GM18858 (cell line): Measurements from ENCODE around the gene GTF2F2.

Experiments used
- ATAC-seq: cut with Tn5 transposase; IDR thresholded peaks from one replicate; pipeline ENCODE4 v1.9.1; 2021; ENCODE audit not compliant: unreplicated experiment

The GTF2F2 gene

DNA sequence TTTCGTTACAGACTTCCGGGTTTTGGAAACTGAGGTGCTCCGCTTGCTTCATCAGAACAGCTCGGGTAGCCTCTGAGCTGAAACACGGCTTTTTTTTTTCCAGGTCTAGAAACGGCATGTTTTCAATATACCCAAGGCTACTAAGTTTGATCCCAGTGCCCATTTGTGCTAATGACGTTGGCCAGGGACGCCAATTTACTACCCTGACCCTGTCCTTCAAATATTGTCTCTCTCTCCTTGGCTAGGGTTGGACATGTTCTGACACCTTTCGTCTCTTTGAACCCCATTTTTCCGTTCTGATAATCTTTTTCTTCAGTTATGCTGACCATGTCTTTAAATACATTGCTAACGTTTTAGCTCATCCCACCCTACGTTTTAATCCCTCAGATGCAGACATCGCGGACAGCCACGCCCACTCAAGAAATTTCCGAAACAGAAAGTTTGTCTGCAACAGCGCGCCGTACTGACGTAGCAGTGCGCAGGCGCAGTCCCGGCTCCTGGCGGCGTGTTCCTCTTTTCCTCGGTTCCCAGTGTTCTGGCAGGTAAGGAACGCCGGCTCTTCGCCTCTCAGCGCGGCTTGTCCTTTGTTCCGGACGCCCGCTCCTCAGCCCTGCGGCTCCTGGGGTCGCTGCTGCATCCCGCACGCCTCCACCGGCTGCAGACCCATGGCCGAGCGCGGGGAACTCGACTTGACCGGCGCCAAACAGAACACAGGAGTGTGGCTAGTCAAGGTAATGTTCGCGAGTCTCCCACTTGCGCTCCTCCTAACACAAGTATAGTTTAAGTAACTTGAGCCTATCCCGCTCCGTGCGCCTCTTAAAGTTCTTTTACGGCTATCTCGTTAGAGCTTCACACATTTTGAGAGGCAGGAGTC lies at the start of gene GTF2F2:
TSS of gene GTF2F2 (plus strand) at position 520 of the 874 bp plus-strand sequence. CDS start at position 666, 146 bp downstream.
- peak; percentile 48 for ATAC-seq

GRCh38 chr13:45073809-45074208 lies 46.5 kb upstream of the GTF2F2 start:
- no peak for ATAC-seq

- no peak for ATAC-seq
These were observed 45.6 kb upstream of the GTF2F2 start for GRCh38 chr13:45074721-45075120.

DNA sequence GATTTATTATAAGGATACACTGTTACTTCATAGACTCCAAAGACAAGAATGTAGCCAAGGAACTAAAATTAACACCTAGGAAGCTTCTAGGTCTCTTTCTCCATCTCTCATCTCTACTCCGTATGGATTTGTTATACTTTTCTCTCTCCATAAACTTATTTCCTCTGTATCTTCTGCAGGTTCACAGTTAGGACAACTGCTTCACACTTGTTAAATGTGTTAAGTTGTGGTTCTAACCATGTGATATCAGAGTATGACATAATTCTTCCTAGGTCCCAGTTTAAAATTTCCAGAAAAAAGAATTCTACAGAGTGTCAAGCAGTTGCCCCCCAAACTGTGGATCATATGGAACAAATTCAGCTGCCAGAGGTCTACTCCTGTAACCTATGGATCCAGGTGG lies 42.3 kb upstream of the GTF2F2 start:
- no peak for ATAC-seq

DNA sequence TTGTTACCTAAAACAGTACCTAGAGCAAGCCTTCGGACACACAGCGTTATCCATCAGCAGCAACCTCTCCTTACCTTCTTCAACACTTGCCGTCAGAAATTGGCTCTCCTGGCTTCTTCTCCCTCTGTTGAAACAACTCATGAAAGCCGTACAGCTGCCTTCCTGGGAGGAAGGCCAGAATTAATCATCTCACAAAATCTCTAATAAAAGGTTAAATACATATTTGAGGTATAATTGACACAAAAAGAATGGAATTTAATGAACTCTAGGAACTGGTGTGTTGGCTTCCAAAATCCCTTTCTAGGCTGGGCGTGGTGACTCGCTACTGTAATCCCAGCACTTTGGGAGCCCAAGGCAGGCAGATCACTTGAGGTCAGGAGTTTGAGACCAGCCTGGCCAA lies 37.3 kb upstream of the GTF2F2 start:
- no peak for ATAC-seq

GRCh38 chr13:45084515-45084914 lies 35.8 kb upstream of the GTF2F2 start:
- no peak for ATAC-seq

DNA sequence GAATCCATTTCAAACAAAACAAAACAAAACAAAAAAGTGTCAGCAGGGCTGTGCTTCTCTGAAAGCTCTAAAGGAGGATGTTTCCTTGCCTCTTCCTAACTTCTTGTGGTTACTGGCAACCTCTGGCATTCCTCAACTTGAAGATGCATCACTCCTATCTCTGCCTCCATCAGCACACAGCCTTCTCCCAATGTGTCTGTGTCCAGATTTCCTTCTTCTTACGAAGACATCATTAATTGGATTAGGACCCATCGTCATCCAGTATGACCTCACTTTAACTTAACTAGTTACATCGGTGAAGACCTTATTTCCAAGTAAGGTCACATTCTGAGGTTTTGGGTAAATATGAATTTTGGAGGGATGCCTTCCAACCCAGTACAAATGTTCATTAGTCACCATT lies 33.8 kb upstream of the GTF2F2 start:
- no peak for ATAC-seq

GRCh38 chr13:45092663-45093062 lies 27.6 kb upstream of the GTF2F2 start:
- ATAC-seq, result no peak

DNA sequence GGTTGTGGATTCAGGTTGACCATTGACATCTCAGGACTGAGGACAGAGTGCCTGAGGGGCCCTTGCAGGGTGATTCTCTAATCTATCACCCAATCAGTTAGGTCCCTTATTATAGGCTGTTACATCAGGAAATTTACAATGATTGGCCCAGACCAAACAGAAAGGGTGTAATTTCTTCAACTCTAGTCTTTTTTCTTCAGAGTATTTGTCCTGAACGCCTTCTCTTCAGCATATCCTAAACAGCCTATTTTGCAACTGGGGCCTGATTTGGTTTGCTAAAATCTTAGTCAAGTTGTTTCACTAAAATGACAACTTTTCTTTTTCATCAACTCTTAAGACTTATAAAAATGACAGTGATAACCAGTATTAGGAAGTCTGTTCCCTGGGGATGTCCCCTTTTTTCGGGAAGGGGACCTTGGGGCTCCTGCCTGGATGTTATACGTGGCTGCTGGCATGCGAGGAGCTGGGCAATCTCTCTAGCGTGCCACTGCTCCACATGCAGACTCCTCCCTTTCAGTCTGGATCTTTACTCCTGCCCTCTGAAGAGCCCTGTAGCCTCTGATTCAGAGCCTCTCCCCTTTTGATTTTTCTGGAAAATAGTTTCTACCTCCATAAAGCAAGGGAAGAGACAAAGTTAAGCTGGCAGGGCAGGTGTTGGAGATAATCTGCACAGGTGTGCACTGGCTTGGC lies 19.6 kb upstream of the GTF2F2 start:
- no peak for ATAC-seq

DNA sequence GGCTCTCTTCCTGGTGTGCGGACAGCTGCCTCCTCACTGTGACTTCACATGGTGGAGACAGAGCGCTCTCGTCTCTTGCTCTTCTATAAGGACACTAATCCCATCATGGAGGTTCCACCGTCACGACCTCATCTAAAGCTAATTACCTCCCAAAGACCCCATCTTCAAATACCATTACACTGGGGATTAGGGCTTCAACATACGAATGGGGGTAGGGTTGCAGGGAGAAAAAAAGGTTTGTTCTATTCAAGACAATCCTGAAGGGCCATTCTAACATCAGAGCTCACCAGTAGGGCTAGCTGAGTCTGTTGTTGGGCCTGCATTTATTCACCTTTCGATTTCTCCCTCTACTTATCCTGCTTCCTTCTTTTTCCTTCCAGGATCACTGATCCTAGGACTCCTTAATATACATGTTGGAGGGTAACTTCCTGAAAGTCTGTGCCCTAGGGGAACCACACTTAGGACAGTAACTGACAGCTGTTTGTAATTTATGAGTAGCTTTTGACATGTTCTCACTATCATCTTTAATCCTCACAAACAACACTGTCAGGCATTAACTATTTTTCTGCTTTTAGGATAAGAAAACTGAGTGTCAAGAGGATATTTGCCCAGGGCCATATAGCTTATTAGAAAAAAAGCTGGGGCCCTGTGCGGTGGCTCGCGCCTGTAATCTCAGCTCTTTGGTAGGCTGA lies 18.8 kb upstream of the GTF2F2 start:
- no peak for ATAC-seq

- no peak for ATAC-seq
These were observed 18.2 kb upstream of the GTF2F2 start for GRCh38 chr13:45102136-45102507.

GRCh38 chr13:45103449-45103848 lies 16.9 kb upstream of the GTF2F2 start:
- no peak for ATAC-seq

- no peak for ATAC-seq
These were observed 16.0 kb upstream of the GTF2F2 start for GRCh38 chr13:45104261-45104660.

DNA sequence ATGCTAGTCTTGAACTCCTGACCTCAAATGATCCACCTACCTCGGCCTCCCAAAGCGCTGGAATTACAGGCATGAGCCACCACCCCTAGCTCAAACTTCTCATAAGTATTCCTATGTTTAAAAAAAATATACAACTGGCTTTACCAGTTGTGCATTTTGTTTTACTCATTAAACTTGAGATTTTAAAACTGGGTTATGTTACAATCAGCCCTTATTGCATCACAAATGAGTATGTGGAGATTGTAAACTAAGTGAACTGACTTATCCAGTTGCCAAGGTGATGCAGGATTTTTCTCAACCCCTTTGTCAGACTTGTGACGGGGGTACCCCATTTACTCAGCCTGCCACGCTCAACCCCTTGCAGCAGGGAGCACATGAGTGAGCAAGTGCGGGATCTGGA lies 14.4 kb upstream of the GTF2F2 start:
- no peak for ATAC-seq

DNA sequence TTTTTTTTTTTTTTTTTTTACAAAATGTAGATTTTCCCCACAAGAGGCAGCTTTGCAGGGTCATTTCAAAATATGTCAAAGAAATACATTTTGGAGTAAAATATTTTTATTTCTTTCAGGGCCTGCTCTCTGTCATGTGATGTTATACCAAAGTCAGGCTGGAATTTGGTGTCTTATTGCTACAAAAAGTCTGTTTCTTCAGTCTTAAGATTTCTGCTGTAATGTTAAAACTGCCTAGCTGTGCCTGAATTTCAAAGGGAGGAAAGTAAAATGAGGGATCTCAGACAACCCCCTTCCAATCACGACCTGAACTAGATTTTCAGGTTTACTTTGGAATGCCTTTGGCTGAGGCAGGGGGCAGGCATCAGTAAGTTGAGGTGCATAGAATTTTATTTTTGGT lies 12.8 kb upstream of the GTF2F2 start:
- no peak for ATAC-seq

- no peak for ATAC-seq
These were observed 11.6 kb upstream of the GTF2F2 start for GRCh38 chr13:45108716-45109101.

DNA sequence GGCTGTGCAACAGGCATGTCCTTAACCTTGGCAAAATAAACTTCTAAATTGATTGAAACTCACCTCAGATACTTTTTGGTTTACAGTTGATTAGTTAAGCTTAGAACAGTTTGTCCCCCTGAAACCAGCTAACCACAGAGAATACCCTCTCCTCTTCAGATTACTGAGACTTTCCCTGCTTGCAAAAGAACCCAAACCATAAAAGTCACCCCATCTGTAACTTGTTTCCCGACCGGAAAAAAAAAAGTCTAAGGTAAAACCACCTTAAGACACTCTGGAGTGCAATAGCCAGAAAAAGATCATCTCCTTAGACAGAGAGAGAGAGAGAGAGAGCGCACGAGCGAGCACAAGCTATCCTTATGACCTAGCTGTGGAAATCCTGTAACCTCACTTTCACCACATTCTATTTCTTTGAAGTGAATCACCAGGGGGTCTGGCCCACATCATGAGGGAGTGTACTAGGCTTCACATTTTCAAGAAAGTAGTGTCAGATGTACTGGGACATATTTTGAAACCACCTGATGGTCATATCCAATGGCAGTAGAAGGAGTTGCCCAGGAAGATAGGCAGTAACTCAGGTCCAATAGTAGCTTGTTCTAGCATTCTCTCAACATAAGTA lies 11.1 kb upstream of the GTF2F2 start:
- ATAC-seq, result peak; percentile 70

DNA sequence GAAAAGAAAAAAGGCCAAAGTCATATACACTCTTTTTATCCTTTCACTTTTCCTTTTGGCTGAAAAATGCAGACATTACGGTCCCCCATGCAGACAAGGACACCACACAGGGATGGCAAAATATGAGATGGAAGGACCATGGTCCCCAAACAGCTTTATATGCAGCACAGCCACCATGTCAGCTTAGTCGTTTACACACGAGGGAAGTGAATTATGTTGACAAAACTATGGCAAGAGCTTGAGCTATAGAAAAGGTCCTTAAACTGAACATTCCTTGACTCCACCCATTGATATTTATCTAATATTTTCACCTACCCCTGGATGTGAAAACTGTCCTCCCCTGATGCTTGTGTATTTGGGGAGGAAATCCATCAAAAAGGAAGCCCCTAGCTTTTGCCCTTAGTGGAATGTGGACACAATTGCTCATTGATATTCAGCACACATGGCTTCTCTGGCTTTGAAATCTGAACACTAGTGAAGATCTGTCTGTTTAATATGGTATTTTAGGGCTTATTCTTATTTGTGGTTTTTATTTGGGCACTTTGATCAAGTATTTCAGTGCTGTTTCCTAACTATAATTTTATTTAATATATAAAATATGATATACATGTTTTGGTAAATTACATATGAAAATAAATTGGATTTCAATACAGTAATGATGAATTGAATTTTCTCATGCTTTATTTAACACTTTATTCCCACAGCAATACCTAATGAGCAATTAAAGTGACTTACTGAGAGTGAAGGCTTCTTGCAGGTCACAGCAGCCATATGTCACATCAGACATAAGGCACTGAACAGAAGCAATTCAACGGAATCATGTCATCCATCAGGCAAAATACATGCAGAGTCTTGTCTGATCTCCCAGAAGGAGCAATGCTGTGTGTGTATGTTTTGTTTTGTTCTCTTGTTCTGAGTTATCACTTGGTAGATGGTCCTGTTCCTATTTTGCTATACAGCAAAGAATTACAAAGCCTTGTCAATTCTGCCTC lies 6.8 kb upstream of the GTF2F2 start:
- no peak for ATAC-seq

- peak; percentile 47 for ATAC-seq
These were observed 780 bp upstream of the GTF2F2 start for GRCh38 chr13:45119469-45119990.
